ENCODE data around the gene FANCE. TPM values are rescaled to one million over a fixed set of nuclear protein-coding genes. Genes with fewer than 3 reads are reported as not detected.

The FANCE gene
- polyA plus RNA-seq, 1 donor (not counting 4 experiments of a cell fraction or from before 2014, with no cell fraction given): 6.4 TPM

- FAIRE-seq: no peak
These were observed 58.9 kb downstream of the FANCE start for GRCh38 chr6:35510916-35511561.

GRCh38 chr6:35511562-35511941 is 59.4 kb downstream of the FANCE start:
- dilution Hi-C loops (cut with MboI; ENCODE audit: extremely low pct_ligation_motif_present, low sequenced_read_pairs): no loop called here
- FAIRE-seq (no peak), DNase-seq (ENCODE audit: low read depth, low spot score) (no peak)
- Histone ChIP-seq H3K9ac (ENCODE audit: control insufficient read depth, extremely low read depth, insufficient read depth, low read length) (no peak overlapping the region), H3K27me3 (ENCODE audit: control insufficient read depth, extremely low read depth, insufficient read depth, low read length) (peaks cover 31% of the 10 kb centered on the region), H3K79me2 (ENCODE audit: control insufficient read depth, insufficient read depth, low read length) (no peaks in the 10 kb centered on the region), H2AFZ (ENCODE audit: control insufficient read depth, low read length) (no peak overlapping the region), H4K20me1 (ENCODE audit: control insufficient read depth, extremely low read depth, insufficient read depth, low read length) (no peaks in the 10 kb centered on the region), H3K9me1 (ENCODE audit: control insufficient read depth, extremely low read depth, insufficient read depth, low read length) (no peaks in the 10 kb centered on the region), H3K4me3 (ENCODE audit: control insufficient read depth in 2 of 3, extremely low read depth in 1 of 3, insufficient read depth in 2 of 3, low read depth in 1 of 3, low read length in 3 of 3) (no peak overlapping the region), H3K27ac (ENCODE audit: control insufficient read depth, insufficient read depth, low read length) (no peak overlapping the region), H3K9me3 (ENCODE audit: control insufficient read depth, low read depth, low read length) (no peaks in the 10 kb centered on the region), H3K4me2 (ENCODE audit: control insufficient read depth, extremely low read depth, insufficient read depth, low read depth, low read length) (no peak overlapping the region), H3K36me3 (ENCODE audit: control insufficient read depth in 2 of 2, extremely low read depth in 1 of 2, insufficient read depth in 2 of 2, low read length in 2 of 2) (no peaks in the 10 kb centered on the region), H3K4me1 (ENCODE audit: control insufficient read depth, extremely low read depth, insufficient read depth, low read length) (no peaks in the 10 kb centered on the region)
- TF ChIP-seq EZH2 (IDR thresholded peaks at IDR 0.05; ENCODE audit: low read length): no peak
- no peak for TF ChIP-seq CTCF (optimal IDR thresholded peaks at IDR 0.05 in 1 of 3, IDR thresholded peaks at IDR 0.05 in 1 of 3, conservative IDR thresholded peaks at IDR 0.05 in 1 of 3; ENCODE audit: extremely low read depth in 1 of 3, insufficient read depth in 2 of 3, low read length in 3 of 3)

More at GRCh38 chr6:35510916-35511561, 58.9 kb downstream of the FANCE start:
- Histone ChIP-seq H4K20me1 (ENCODE audit: control insufficient read depth, extremely low read depth, insufficient read depth, low read length) (no peaks in the 10 kb centered on the region), H3K4me2 (ENCODE audit: control insufficient read depth, extremely low read depth, insufficient read depth, low read depth, low read length) (no peak overlapping the region), H3K4me1 (ENCODE audit: control insufficient read depth, extremely low read depth, insufficient read depth, low read length) (peaks cover under 1% of the 10 kb centered on the region), H3K79me2 (ENCODE audit: control insufficient read depth, insufficient read depth, low read length) (no peaks in the 10 kb centered on the region), H3K27ac (ENCODE audit: control insufficient read depth, insufficient read depth, low read length) (no peak overlapping the region), H2AFZ (ENCODE audit: control insufficient read depth, low read length) (no peak overlapping the region), H3K9me3 (ENCODE audit: control insufficient read depth, low read depth, low read length) (no peaks in the 10 kb centered on the region), H3K9me1 (ENCODE audit: control insufficient read depth, extremely low read depth, insufficient read depth, low read length) (no peaks in the 10 kb centered on the region), H3K4me3 (ENCODE audit: control insufficient read depth in 2 of 3, extremely low read depth in 1 of 3, insufficient read depth in 2 of 3, low read depth in 1 of 3, low read length in 3 of 3) (no peak overlapping the region), H3K27me3 (ENCODE audit: control insufficient read depth, extremely low read depth, insufficient read depth, low read length) (peaks cover 36% of the 10 kb centered on the region), H3K36me3 (ENCODE audit: control insufficient read depth in 2 of 2, extremely low read depth in 1 of 2, insufficient read depth in 2 of 2, low read length in 2 of 2) (no peaks in the 10 kb centered on the region), H3K9ac (ENCODE audit: control insufficient read depth, extremely low read depth, insufficient read depth, low read length) (no peak overlapping the region)
- DNase-seq (ENCODE audit: low read depth, low spot score): no peak
- dilution Hi-C loops (cut with MboI; ENCODE audit: extremely low pct_ligation_motif_present, low sequenced_read_pairs): no loop called here
- TF ChIP-seq EZH2 (IDR thresholded peaks at IDR 0.05; ENCODE audit: low read length): no peak

- DNase-seq (ENCODE audit: low read depth, low spot score) (no peak), FAIRE-seq (no peak)
- Histone ChIP-seq H3K9ac (ENCODE audit: control insufficient read depth, extremely low read depth, insufficient read depth, low read length) (no peak overlapping the region), H3K27me3 (ENCODE audit: control insufficient read depth, extremely low read depth, insufficient read depth, low read length) (peaks cover 30% of the 10 kb centered on the region), H3K4me2 (ENCODE audit: control insufficient read depth, extremely low read depth, insufficient read depth, low read depth, low read length) (no peak overlapping the region), H3K79me2 (ENCODE audit: control insufficient read depth, insufficient read depth, low read length) (no peaks in the 10 kb centered on the region), H3K27ac (ENCODE audit: control insufficient read depth, insufficient read depth, low read length) (no peak overlapping the region), H3K9me3 (ENCODE audit: control insufficient read depth, low read depth, low read length) (no peaks in the 10 kb centered on the region), H3K36me3 (ENCODE audit: control insufficient read depth in 2 of 2, extremely low read depth in 1 of 2, insufficient read depth in 2 of 2, low read length in 2 of 2) (no peaks in the 10 kb centered on the region), H3K4me1 (ENCODE audit: control insufficient read depth, extremely low read depth, insufficient read depth, low read length) (no peaks in the 10 kb centered on the region), H4K20me1 (ENCODE audit: control insufficient read depth, extremely low read depth, insufficient read depth, low read length) (no peaks in the 10 kb centered on the region), H2AFZ (ENCODE audit: control insufficient read depth, low read length) (no peak overlapping the region), H3K4me3 (ENCODE audit: control insufficient read depth in 2 of 3, extremely low read depth in 1 of 3, insufficient read depth in 2 of 3, low read depth in 1 of 3, low read length in 3 of 3) (no peak overlapping the region), H3K9me1 (ENCODE audit: control insufficient read depth, extremely low read depth, insufficient read depth, low read length) (no peaks in the 10 kb centered on the region)
- dilution Hi-C loops (cut with MboI; ENCODE audit: extremely low pct_ligation_motif_present, low sequenced_read_pairs): no loop called here
- TF ChIP-seq EZH2 (IDR thresholded peaks at IDR 0.05; ENCODE audit: low read length) (no peak), CTCF (optimal IDR thresholded peaks at IDR 0.05 in 1 of 3, IDR thresholded peaks at IDR 0.05 in 1 of 3, conservative IDR thresholded peaks at IDR 0.05 in 1 of 3; ENCODE audit: extremely low read depth in 1 of 3, insufficient read depth in 2 of 3, low read length in 3 of 3) (no peak)
These were observed 59.9 kb downstream of the FANCE start for GRCh38 chr6:35512006-35512405.
